Mucosa of stomach (tissue), 1 donor: Measurements from ENCODE around the gene GGCX.

Source experiments
- H3K27me3 ChIP-seq: one replicate; pipeline ENCODE4 v1.7.0; 2013; ENCODE audit warnings: mild to moderate bottlenecking, low read length; ENCODE audit not compliant: control insufficient read depth, insufficient read depth
- H3K36me3 ChIP-seq: one replicate; pipeline ENCODE4 v1.7.0; 2013; ENCODE audit warnings: low read length; ENCODE audit not compliant: control insufficient read depth, insufficient read depth
- H3K4me1 ChIP-seq: one replicate; pipeline ENCODE4 v1.7.0; 2013; ENCODE audit warnings: mild to moderate bottlenecking, low read length; ENCODE audit not compliant: control insufficient read depth, insufficient read depth
- H3K4me3 ChIP-seq: one replicate; pipeline ENCODE4 v1.7.0; 2013; ENCODE audit warnings: low read length
- H3K9ac ChIP-seq: one replicate; pipeline ENCODE4 v1.7.0; 2013; ENCODE audit warnings: mild to moderate bottlenecking, low read length, moderate library complexity
- H3K9me3 ChIP-seq: one replicate; pipeline ENCODE4 v1.7.0; 2013; ENCODE audit warnings: mild to moderate bottlenecking, low read length, moderate library complexity; ENCODE audit not compliant: control insufficient read depth
- donor health status: Pancreatic carcinoma.

The GGCX gene

GRCh38 chr2:85529809-85530208, 31.5 kb downstream of the GGCX start:
- no peak overlapping the region for H3K9ac ChIP-seq
- no peaks in the 10 kb centered on the region for H3K9me3 ChIP-seq

GRCh38 chr2:85528355-85528754, 32.9 kb downstream of the GGCX start:
- no peak overlapping the region for H3K9ac ChIP-seq
- H3K36me3 ChIP-seq = no peaks in the 10 kb centered on the region
- no peak overlapping the region for H3K4me3 ChIP-seq
- H3K9me3 ChIP-seq = no peaks in the 10 kb centered on the region
- H3K4me1 ChIP-seq = peaks cover 26% of the 10 kb centered on the region
- H3K27me3 ChIP-seq = no peaks in the 10 kb centered on the region

More at GRCh38 chr2:85529809-85530208, 31.5 kb downstream of the GGCX start:
- H3K36me3 ChIP-seq = no peaks in the 10 kb centered on the region
- H3K4me3 ChIP-seq = no peak overlapping the region
- H3K4me1 ChIP-seq = peaks cover 20% of the 10 kb centered on the region
- H3K27me3 ChIP-seq = no peaks in the 10 kb centered on the region

- Histone ChIP-seq H3K4me1 (peaks cover 32% of the 10 kb centered on the region), H3K27me3 (no peaks in the 10 kb centered on the region), H3K4me3 (no peak overlapping the region), H3K9me3 (no peaks in the 10 kb centered on the region), H3K36me3 (no peaks in the 10 kb centered on the region), H3K9ac (no peak overlapping the region)
Measured at GRCh38 chr2:85527787-85528186, 33.5 kb downstream of the GGCX start.

- Histone ChIP-seq H3K4me1 (peaks cover 28% of the 10 kb centered on the region), H3K9me3 (no peaks in the 10 kb centered on the region), H3K36me3 (no peaks in the 10 kb centered on the region), H3K27me3 (no peaks in the 10 kb centered on the region), H3K4me3 (no peak overlapping the region), H3K9ac (no peak overlapping the region)
Measured at GRCh38 chr2:85525567-85525966, 35.7 kb downstream of the GGCX start.

GRCh38 chr2:85525029-85525428, 36.3 kb downstream of the GGCX start:
- no peak overlapping the region for H3K4me3 ChIP-seq
- H3K36me3 ChIP-seq = no peaks in the 10 kb centered on the region
- H3K9me3 ChIP-seq = no peaks in the 10 kb centered on the region
- H3K27me3 ChIP-seq = no peaks in the 10 kb centered on the region
- H3K9ac ChIP-seq = no peak overlapping the region
- peaks cover 28% of the 10 kb centered on the region for H3K4me1 ChIP-seq

GRCh38 chr2:85524336-85524908, 36.9 kb downstream of the GGCX start:
- Histone ChIP-seq H3K27me3 (no peaks in the 10 kb centered on the region), H3K4me1 (peaks cover 28% of the 10 kb centered on the region), H3K4me3 (no peak overlapping the region), H3K36me3 (no peaks in the 10 kb centered on the region), H3K9me3 (no peaks in the 10 kb centered on the region), H3K9ac (no peak overlapping the region)

- H3K27me3 ChIP-seq = no peaks in the 10 kb centered on the region
Measured at GRCh38 chr2:85523903-85524335, 37.4 kb downstream of the GGCX start.

GRCh38 chr2:85523062-85523902, 38.0 kb downstream of the GGCX start:
- Histone ChIP-seq H3K4me3 (no peak overlapping the region), H3K9ac (no peak overlapping the region), H3K36me3 (no peaks in the 10 kb centered on the region), H3K4me1 (peaks cover 28% of the 10 kb centered on the region), H3K9me3 (no peaks in the 10 kb centered on the region), H3K27me3 (no peaks in the 10 kb centered on the region)

More at GRCh38 chr2:85523903-85524335, 37.4 kb downstream of the GGCX start:
- Histone ChIP-seq H3K4me3 (no peak overlapping the region), H3K9me3 (no peaks in the 10 kb centered on the region), H3K9ac (no peak overlapping the region), H3K4me1 (peaks cover 28% of the 10 kb centered on the region), H3K36me3 (no peaks in the 10 kb centered on the region)

GRCh38 chr2:85522090-85522647, 39.1 kb downstream of the GGCX start:
- Histone ChIP-seq H3K9me3 (no peaks in the 10 kb centered on the region), H3K4me3 (no peak overlapping the region), H3K4me1 (peaks cover 34% of the 10 kb centered on the region), H3K9ac (no peak overlapping the region), H3K27me3 (no peaks in the 10 kb centered on the region), H3K36me3 (no peaks in the 10 kb centered on the region)

GRCh38 chr2:85516653-85517389, 44.5 kb downstream of the GGCX start:
- Histone ChIP-seq H3K9ac (peak overlapping the region; percentile 19), H3K27me3 (no peaks in the 10 kb centered on the region), H3K4me1 (peaks cover 29% of the 10 kb centered on the region), H3K4me3 (no peak overlapping the region), H3K9me3 (no peaks in the 10 kb centered on the region), H3K36me3 (no peaks in the 10 kb centered on the region)

- Histone ChIP-seq H3K4me3 (no peak overlapping the region), H3K27me3 (no peaks in the 10 kb centered on the region), H3K9me3 (no peaks in the 10 kb centered on the region), H3K9ac (no peak overlapping the region), H3K4me1 (peaks cover 39% of the 10 kb centered on the region), H3K36me3 (no peaks in the 10 kb centered on the region)
Measured at GRCh38 chr2:85514323-85514722, 47.0 kb downstream of the GGCX start.
